ACC112 (cell line): ENCODE data around the gene HHEX.

ENCODE experiments used
- H2AFZ ChIP-seq: fragments of 200-600 bp; sonication (generic); one replicate; pipeline ENCODE4 v1.6.0; 2017; ENCODE audit warnings: antibody characterized with exemption, low read length; ENCODE audit not compliant: unreplicated experiment
- H3K27ac ChIP-seq: fragments of 200-600 bp; sonication (generic); 2 replicates; pipeline ENCODE4 v1.5.1; 2014; ENCODE audit warnings: low read depth, mild to moderate bottlenecking, antibody characterized with exemption, low read length, moderate library complexity
- H3K27me3 ChIP-seq: fragments of 200-600 bp; sonication (generic); 2 replicates; pipeline ENCODE4 v1.6.1; 2014; ENCODE audit warnings: mild to moderate bottlenecking, antibody characterized with exemption, low read length, moderate library complexity, mixed read lengths; ENCODE audit not compliant: insufficient read depth
- H3K36me3 ChIP-seq: fragments of 200-600 bp; sonication (generic); 2 replicates; pipeline ENCODE4 v1.6.1; 2016; ENCODE audit warnings: mild to moderate bottlenecking, antibody characterized with exemption, low read length, moderate library complexity, mixed read lengths; ENCODE audit not compliant: insufficient read depth
- H3K4me1 ChIP-seq: fragments of 200-600 bp; sonication (generic); one replicate; pipeline ENCODE4 v1.6.1; 2016; ENCODE audit warnings: low read length, mixed read lengths; ENCODE audit not compliant: insufficient read depth, unreplicated experiment, control insufficient read depth
- H3K4me3 ChIP-seq: fragments of 200-600 bp; sonication (generic); 2 replicates; pipeline ENCODE4 v1.5.1; 2014; ENCODE audit warnings: mild to moderate bottlenecking, low read depth, low read length
- H3K79me2 ChIP-seq: fragments of 200-600 bp; sonication (generic); one replicate; pipeline ENCODE4 v1.6.0; 2016; ENCODE audit warnings: low read length; ENCODE audit not compliant: control insufficient read depth, unreplicated experiment, insufficient read depth

Gene HHEX

GRCh38 chr10:92712016-92712889, 22.5 kb downstream of the HHEX start:
- Histone ChIP-seq H3K27me3 (no peaks in the 10 kb centered on the region), H3K36me3 (no peaks in the 10 kb centered on the region), H3K4me3 (no peak overlapping the region), H2AFZ (no peak overlapping the region), H3K27ac (no peak overlapping the region), H3K4me1 (no peaks in the 10 kb centered on the region), H3K79me2 (no peaks in the 10 kb centered on the region)

DNA sequence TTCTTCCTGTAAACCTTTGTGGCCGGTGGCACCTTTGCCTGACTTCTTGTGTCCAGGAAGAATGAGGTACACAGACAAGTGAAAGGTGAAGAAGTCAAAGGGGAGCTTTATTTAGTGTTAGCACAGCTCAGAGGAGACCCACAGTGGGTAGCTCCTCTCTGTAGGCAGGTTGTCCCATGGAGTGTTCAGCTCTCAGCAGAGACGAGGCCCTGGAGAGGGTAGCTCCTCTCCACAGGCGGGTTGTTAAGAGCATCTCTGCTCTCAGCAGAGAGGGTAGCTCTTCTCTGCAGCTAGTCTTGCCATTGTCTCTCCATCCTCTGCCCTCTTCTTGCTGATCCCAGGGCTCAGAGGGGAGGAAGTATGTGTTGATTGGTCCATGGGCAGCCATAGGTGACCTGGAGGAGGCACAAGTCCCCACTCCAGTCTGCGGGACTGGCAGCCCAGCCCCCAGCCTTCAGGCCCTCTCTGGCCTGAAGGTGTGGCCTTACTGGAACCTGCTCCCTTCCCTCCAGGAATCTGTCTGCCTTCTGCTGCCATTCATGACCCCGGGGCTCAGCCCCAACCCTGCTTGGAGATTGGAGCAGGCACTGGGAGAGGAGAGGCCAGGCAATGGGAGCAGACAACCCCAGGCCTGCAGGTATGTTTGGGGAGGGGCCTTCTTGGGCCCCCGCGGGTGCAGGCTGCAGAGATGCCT, 24.5 kb downstream of the HHEX start:
- no peak overlapping the region for H3K27ac ChIP-seq
- H3K27me3 ChIP-seq: no peaks in the 10 kb centered on the region
- no peak overlapping the region for H2AFZ ChIP-seq
- H3K4me3 ChIP-seq: no peak overlapping the region
- H3K36me3 ChIP-seq: no peaks in the 10 kb centered on the region
- no peaks in the 10 kb centered on the region for H3K79me2 ChIP-seq
- no peaks in the 10 kb centered on the region for H3K4me1 ChIP-seq

DNA sequence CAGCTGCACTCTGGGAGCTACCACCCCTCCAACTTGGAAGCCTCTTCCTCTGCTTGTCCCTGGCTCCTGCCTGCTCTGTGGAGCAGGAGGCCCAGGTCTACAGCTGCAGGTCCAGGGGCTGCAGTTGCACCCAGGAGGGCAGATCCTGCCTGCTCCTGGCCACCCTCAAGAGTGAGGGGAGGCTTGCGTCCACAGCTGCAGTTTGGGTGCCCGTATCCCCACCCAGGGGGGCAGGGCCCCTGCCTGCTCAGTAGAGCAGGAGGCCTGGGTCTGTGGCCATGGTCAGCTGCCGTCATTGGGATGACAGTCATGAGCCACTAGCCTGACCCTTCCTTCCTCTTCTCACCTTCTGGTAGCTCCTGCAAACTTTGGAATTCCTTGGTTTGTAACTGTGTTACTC, 25.1 kb downstream of the HHEX start:
- H3K4me1 ChIP-seq: no peaks in the 10 kb centered on the region

GRCh38 chr10:92719991-92720830, 30.5 kb downstream of the HHEX start:
- Histone ChIP-seq H3K27ac (no peak overlapping the region), H3K4me3 (no peak overlapping the region), H3K27me3 (no peaks in the 10 kb centered on the region), H3K36me3 (no peaks in the 10 kb centered on the region), H3K4me1 (no peaks in the 10 kb centered on the region), H3K79me2 (no peaks in the 10 kb centered on the region), H2AFZ (no peak overlapping the region)

More for the DNA sequence above, 25.1 kb downstream of the HHEX start:
- no peaks in the 10 kb centered on the region for H3K36me3 ChIP-seq
- no peak overlapping the region for H3K27ac ChIP-seq
- no peaks in the 10 kb centered on the region for H3K79me2 ChIP-seq
- no peaks in the 10 kb centered on the region for H3K27me3 ChIP-seq
- H3K4me3 ChIP-seq: no peak overlapping the region
- H2AFZ ChIP-seq: no peak overlapping the region

GRCh38 chr10:92720831-92721165, 31.0 kb downstream of the HHEX start:
- no peaks in the 10 kb centered on the region for H3K4me1 ChIP-seq
- no peak overlapping the region for H3K27ac ChIP-seq
- H3K4me3 ChIP-seq: no peak overlapping the region
- H3K27me3 ChIP-seq: no peaks in the 10 kb centered on the region
- H2AFZ ChIP-seq: no peak overlapping the region
- no peaks in the 10 kb centered on the region for H3K79me2 ChIP-seq
- H3K36me3 ChIP-seq: no peaks in the 10 kb centered on the region

- Histone ChIP-seq H3K36me3 (no peaks in the 10 kb centered on the region), H3K4me3 (no peak overlapping the region), H3K27ac (no peak overlapping the region), H3K79me2 (no peaks in the 10 kb centered on the region), H3K27me3 (no peaks in the 10 kb centered on the region), H3K4me1 (no peaks in the 10 kb centered on the region), H2AFZ (no peak overlapping the region)
Observed at GRCh38 chr10:92722349-92722748, 32.6 kb downstream of the HHEX start.

DNA sequence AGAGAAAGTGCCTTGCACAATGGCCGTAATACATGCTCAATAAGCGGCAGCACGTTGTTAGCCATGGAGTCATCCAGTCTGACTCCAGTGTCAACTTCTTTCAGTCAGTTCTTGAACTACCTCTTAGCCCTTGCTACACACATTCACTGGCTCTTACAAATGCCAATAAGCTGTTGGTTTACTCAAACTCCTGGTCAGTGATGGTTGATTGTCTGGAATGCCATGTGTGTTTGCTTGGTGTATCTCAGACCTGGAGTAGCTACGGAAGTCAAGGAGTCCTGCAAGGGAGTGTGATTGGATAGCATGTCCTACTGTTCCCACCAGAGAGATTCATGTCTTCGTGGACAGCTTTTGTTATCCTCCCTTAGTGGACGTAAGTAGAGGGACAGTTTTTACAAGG, 37.4 kb downstream of the HHEX start:
- no peaks in the 10 kb centered on the region for H3K36me3 ChIP-seq
- no peak overlapping the region for H3K27ac ChIP-seq
- no peaks in the 10 kb centered on the region for H3K79me2 ChIP-seq
- H3K27me3 ChIP-seq: no peaks in the 10 kb centered on the region
- no peak overlapping the region for H2AFZ ChIP-seq
- no peak overlapping the region for H3K4me3 ChIP-seq
- no peaks in the 10 kb centered on the region for H3K4me1 ChIP-seq

DNA sequence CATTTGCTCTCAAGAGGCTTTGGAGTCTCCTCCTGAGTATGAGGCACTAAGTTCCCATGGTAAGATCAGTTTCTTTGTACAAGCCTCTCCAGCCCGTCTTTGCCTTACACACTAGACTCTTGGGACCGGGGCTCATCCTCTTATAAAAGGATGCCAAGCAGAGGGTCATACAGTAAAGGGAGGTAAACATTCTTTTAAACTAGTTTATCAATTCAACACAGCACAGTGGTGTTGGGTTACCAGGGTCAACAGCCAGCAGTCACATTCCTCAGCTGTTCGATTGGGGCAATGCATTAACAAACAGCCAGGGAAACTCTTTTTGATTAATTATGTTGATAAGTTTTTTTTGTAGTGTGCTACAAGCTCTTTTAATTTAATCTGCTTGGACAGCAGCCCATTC, 37.8 kb downstream of the HHEX start:
- no peaks in the 10 kb centered on the region for H3K36me3 ChIP-seq
- no peaks in the 10 kb centered on the region for H3K79me2 ChIP-seq
- H3K4me1 ChIP-seq: no peaks in the 10 kb centered on the region
- no peak overlapping the region for H2AFZ ChIP-seq
- H3K27me3 ChIP-seq: no peaks in the 10 kb centered on the region
- H3K4me3 ChIP-seq: no peak overlapping the region
- no peak overlapping the region for H3K27ac ChIP-seq

DNA sequence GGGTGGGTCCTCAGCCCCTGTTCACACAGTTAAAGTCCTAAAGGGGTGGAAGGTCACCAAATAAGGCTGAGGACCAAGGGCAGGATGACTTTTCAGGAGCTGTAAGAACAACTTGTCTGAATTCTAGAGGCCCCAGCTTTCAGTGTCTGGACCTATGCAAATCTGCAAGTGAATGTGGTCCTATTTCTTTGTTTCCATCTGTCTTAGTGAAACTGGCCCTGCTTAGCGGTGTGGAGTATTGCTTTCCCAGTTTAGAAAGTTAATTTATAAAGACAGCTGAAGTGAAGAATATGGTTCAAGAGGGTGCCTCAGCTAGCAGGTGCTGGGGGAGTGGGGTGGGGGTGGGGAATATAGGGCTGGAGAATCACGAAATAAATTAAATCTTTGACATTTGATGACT, 40.1 kb downstream of the HHEX start:
- Histone ChIP-seq H3K79me2 (no peaks in the 10 kb centered on the region), H3K27ac (no peak overlapping the region), H3K36me3 (no peaks in the 10 kb centered on the region), H3K4me1 (no peaks in the 10 kb centered on the region), H3K4me3 (no peak overlapping the region), H2AFZ (no peak overlapping the region), H3K27me3 (no peaks in the 10 kb centered on the region)

- no peak overlapping the region for H3K4me3 ChIP-seq
- H3K27ac ChIP-seq: no peak overlapping the region
- no peaks in the 10 kb centered on the region for H3K27me3 ChIP-seq
- H3K79me2 ChIP-seq: no peaks in the 10 kb centered on the region
- no peaks in the 10 kb centered on the region for H3K4me1 ChIP-seq
- H2AFZ ChIP-seq: no peak overlapping the region
- no peaks in the 10 kb centered on the region for H3K36me3 ChIP-seq
Observed at GRCh38 chr10:92732958-92733357, 43.2 kb downstream of the HHEX start.
